DND-41 (cell line): ENCODE measurements around the gene E2F4.

Source experiments
- ATAC-seq: fragments of 200-7000 bp; cut with Tn5 transposase; 3 replicates; pipeline ENCODE4 v1.9.1; 2021; ENCODE audit warnings: low read depth; ENCODE audit not compliant: insufficient read depth
- DNase-seq: peaks from one replicate; pipeline ENCODE4 v3.0.0-alpha.2; 2020
- H2AFZ ChIP-seq: 2 replicates; pipeline ENCODE4 v1.6.0; 2012; ENCODE audit warnings: low read depth, low read length
- H3K27ac ChIP-seq: 2 replicates; pipeline ENCODE4 v1.5.1; 2012; ENCODE audit warnings: low read length, inconsistent platforms
- H3K27me3 ChIP-seq: fragments of 200-600 bp; sonication (generic); 2 replicates; pipeline ENCODE4 v1.6.0; 2012; ENCODE audit warnings: low read length, mild to moderate bottlenecking, inconsistent platforms; ENCODE audit not compliant: insufficient read depth, poor library complexity
- H3K36me3 ChIP-seq: 2 replicates; pipeline ENCODE4 v1.5.1; 2012; ENCODE audit warnings: low read length, inconsistent platforms; ENCODE audit not compliant: insufficient read depth
- H3K4me1 ChIP-seq: 2 replicates; pipeline ENCODE4 v1.5.1; 2012; ENCODE audit warnings: mild to moderate bottlenecking, low read length; ENCODE audit not compliant: insufficient read depth
- H3K4me2 ChIP-seq: 2 replicates; pipeline ENCODE4 v1.6.0; 2012; ENCODE audit warnings: mild to moderate bottlenecking, moderate library complexity, low read length, inconsistent platforms; ENCODE audit not compliant: insufficient read depth
- H3K4me3 ChIP-seq, 2 experiments: fragments of 200-600 bp in 1 of 2; shearing (Covaris generic) in 1 of 2; 2 replicates each; pipeline ENCODE4 v1.5.1; 2012 to 2016; ENCODE audit warnings: inconsistent platforms in 2 of 2, low read length in 2 of 2, mild to moderate bottlenecking in 2 of 2, low read depth in 1 of 2, moderate library complexity in 1 of 2
- H3K79me2 ChIP-seq: 2 replicates; pipeline ENCODE4 v1.6.0; 2012; ENCODE audit warnings: low read length, inconsistent platforms; ENCODE audit not compliant: insufficient read depth
- H3K9ac ChIP-seq: 2 replicates; pipeline ENCODE4 v1.6.0; 2012; ENCODE audit warnings: low read depth, mild to moderate bottlenecking, inconsistent platforms, low read length, moderate library complexity
- H3K9me3 ChIP-seq: 2 replicates; pipeline ENCODE4 v1.5.1; 2012; ENCODE audit warnings: low read length, moderate library complexity, mild to moderate bottlenecking, inconsistent platforms; ENCODE audit not compliant: insufficient read depth, severe bottlenecking
- H4K20me1 ChIP-seq: 2 replicates; pipeline ENCODE4 v1.6.0; 2012; ENCODE audit warnings: low read length; ENCODE audit not compliant: insufficient read depth
- CTCF ChIP-seq: IDR thresholded peaks from 2 replicates; pipeline ENCODE4 v1.5.1; 2012; ENCODE audit warnings: borderline replicate concordance, low read length, moderate library complexity, mild to moderate bottlenecking; ENCODE audit not compliant: poor library complexity, severe bottlenecking; ENCODE audit errors: extremely low read depth
- EZH2 ChIP-seq: IDR thresholded peaks from 3 replicates; pipeline ENCODE4 v1.6.1; 2012; ENCODE audit warnings: borderline replicate concordance, low read depth, mild to moderate bottlenecking, moderate library complexity, low read length, inconsistent platforms; ENCODE audit not compliant: severe bottlenecking

The E2F4 gene

GRCh38 chr16:67191995-67192681 is at the start of gene E2F4:
Gene E2F4, plus strand, starts transcription at chr16:67192155. Its CDS starts 73 bp downstream, at chr16:67192228.
- peaks cover 48% of the 10 kb centered on the region for H3K36me3 ChIP-seq
- TF ChIP-seq CTCF (no peak), EZH2 (no peak)
- H3K4me1 ChIP-seq: peaks cover 37% of the 10 kb centered on the region
- peaks cover 41% of the 10 kb centered on the region for H3K79me2 ChIP-seq
- peak within 1 kb of the TSS; percentile 80 for H2AFZ ChIP-seq
- H3K27ac ChIP-seq: peak within 1 kb of the TSS; percentile 80
- peaks cover 34% of the 10 kb centered on the region for H4K20me1 ChIP-seq
- H3K9me3 ChIP-seq: no peaks in the 10 kb centered on the region
- ATAC-seq (peak; percentile 98), DNase-seq (peak; percentile 89)
- H3K4me2 ChIP-seq: peak within 1 kb of the TSS; percentile 96
- H3K4me3 ChIP-seq: peak within 1 kb of the TSS; percentile 92 to 94
- peak within 1 kb of the TSS; percentile 85 for H3K9ac ChIP-seq
- H3K27me3 ChIP-seq: no peaks in the 10 kb centered on the region

- H3K27me3 ChIP-seq: no peaks in the 10 kb centered on the region
- no peaks in the 10 kb centered on the region for H3K9me3 ChIP-seq
- H3K4me1 ChIP-seq: no peaks in the 10 kb centered on the region
- no peak overlapping the region for H3K9ac ChIP-seq
- no peaks in the 10 kb centered on the region for H3K79me2 ChIP-seq
- no peak for DNase-seq
- peaks cover 4% of the 10 kb centered on the region; the same call in 1 of the 2 replicates for H4K20me1 ChIP-seq
- no peak overlapping the region for H2AFZ ChIP-seq
- TF ChIP-seq CTCF: no peak
- TF ChIP-seq EZH2: no peak
- H3K4me2 ChIP-seq: no peak overlapping the region
- no peak overlapping the region for H3K27ac ChIP-seq
- H3K36me3 ChIP-seq: peaks cover 94% of the 10 kb centered on the region
- ATAC-seq: no peak
- H3K4me3 ChIP-seq: no peak overlapping the region
Measured at GRCh38 chr16:67142342-67142741, 49.6 kb upstream of the E2F4 start.

- Histone ChIP-seq H2AFZ (no peak overlapping the region), H4K20me1 (peaks cover 4% of the 10 kb centered on the region; the same call in 1 of the 2 replicates), H3K4me2 (no peak overlapping the region), H3K27me3 (no peaks in the 10 kb centered on the region), H3K27ac (no peak overlapping the region), H3K9ac (no peak overlapping the region), H3K4me1 (no peaks in the 10 kb centered on the region), H3K4me3 (no peak overlapping the region), H3K9me3 (no peaks in the 10 kb centered on the region), H3K36me3 (peaks cover 88% of the 10 kb centered on the region), H3K79me2 (no peaks in the 10 kb centered on the region)
- no peak for ATAC-seq
- no peak for DNase-seq
- no peak for TF ChIP-seq CTCF
Measured at GRCh38 chr16:67144943-67145342, 47.0 kb upstream of the E2F4 start.
